Dendritic cell treated with granulocyte-macrophage colony-stimulating factor and Interleukin-4, amounts not matched to agents 40 ng/mL and 50 ng/mL, for 4 days (primary cell): Measurements from ENCODE around the gene SPINK14.

Source experiments
- H3K27ac Mint-ChIP-seq: one replicate; pipeline ENCODE4 v1.8.0; 2022; ENCODE audit warnings: mild to moderate bottlenecking, mixed read lengths
- H3K27me3 Mint-ChIP-seq: one replicate; pipeline ENCODE4 v1.8.0; 2022; ENCODE audit warnings: mild to moderate bottlenecking, mixed read lengths
- H3K36me3 Mint-ChIP-seq: one replicate; pipeline ENCODE4 v1.8.0; 2022; ENCODE audit warnings: low read depth, mixed read lengths
- H3K4me1 Mint-ChIP-seq: one replicate; pipeline ENCODE4 v1.8.0; 2022; ENCODE audit warnings: low read depth, mixed read lengths
- H3K4me3 Mint-ChIP-seq: one replicate; pipeline ENCODE4 v1.8.0; 2022; ENCODE audit warnings: mild to moderate bottlenecking, moderate library complexity, mixed read lengths
- H3K9me3 Mint-ChIP-seq: one replicate; pipeline ENCODE4 v1.8.0; 2022; ENCODE audit warnings: mixed read lengths
- intact Hi-C: fragments of 100-400 bp; cut with micrococcal nuclease; formaldehyde crosslinking; loops from one replicate; pipeline ENCODE4 v1.15.0; 2022

Gene SPINK14

GRCh38 chr5:148168246-148168645 lies at the start of gene SPINK14:
TSS of gene SPINK14 (plus strand) at chr5:148168546. CDS start at chr5:148169733, 1,187 bp downstream.
- Mint-ChIP-seq H3K4me3 (no peak within 1 kb of the TSS), H3K36me3 (no peaks in the 10 kb centered on the region), H3K9me3 (no peaks in the 10 kb centered on the region), H3K27ac (no peak within 1 kb of the TSS), H3K27me3 (peaks cover 2% of the 10 kb centered on the region), H3K4me1 (no peaks in the 10 kb centered on the region)
- intact Hi-C loops: no loop called here

GRCh38 chr5:148120317-148120716 lies 48.0 kb upstream of the SPINK14 start:
- H3K27me3 Mint-ChIP-seq: no peaks in the 10 kb centered on the region
- no peak overlapping the region for H3K27ac Mint-ChIP-seq
- H3K4me1 Mint-ChIP-seq: no peaks in the 10 kb centered on the region
- intact Hi-C loops: no loop called here
- H3K9me3 Mint-ChIP-seq: no peaks in the 10 kb centered on the region
- H3K4me3 Mint-ChIP-seq: no peak overlapping the region
- H3K36me3 Mint-ChIP-seq: no peaks in the 10 kb centered on the region

GRCh38 chr5:148125641-148126040 lies 42.7 kb upstream of the SPINK14 start:
- H3K36me3 Mint-ChIP-seq: no peaks in the 10 kb centered on the region
- no peaks in the 10 kb centered on the region for H3K4me1 Mint-ChIP-seq
- H3K27me3 Mint-ChIP-seq: no peaks in the 10 kb centered on the region

GRCh38 chr5:148135091-148136048 lies 33.0 kb upstream of the SPINK14 start:
- Mint-ChIP-seq H3K27me3 (no peaks in the 10 kb centered on the region), H3K4me1 (no peaks in the 10 kb centered on the region), H3K4me3 (no peak overlapping the region), H3K9me3 (no peaks in the 10 kb centered on the region), H3K36me3 (no peaks in the 10 kb centered on the region), H3K27ac (no peak overlapping the region)
- intact Hi-C loops: no loop called here

More at GRCh38 chr5:148125641-148126040, 42.7 kb upstream of the SPINK14 start:
- no peak overlapping the region for H3K4me3 Mint-ChIP-seq
- H3K27ac Mint-ChIP-seq: no peak overlapping the region
- H3K9me3 Mint-ChIP-seq: no peaks in the 10 kb centered on the region
- intact Hi-C loops: no loop called here

GRCh38 chr5:148140846-148141245 lies 27.5 kb upstream of the SPINK14 start:
- Mint-ChIP-seq H3K27ac (no peak overlapping the region), H3K9me3 (no peaks in the 10 kb centered on the region), H3K36me3 (no peaks in the 10 kb centered on the region), H3K4me3 (no peak overlapping the region), H3K4me1 (no peaks in the 10 kb centered on the region), H3K27me3 (no peaks in the 10 kb centered on the region)
- intact Hi-C loops: no loop called here

GRCh38 chr5:148141645-148142044 lies 26.7 kb upstream of the SPINK14 start:
- no peaks in the 10 kb centered on the region for H3K36me3 Mint-ChIP-seq
- H3K27me3 Mint-ChIP-seq: no peaks in the 10 kb centered on the region
- H3K4me3 Mint-ChIP-seq: no peak overlapping the region
- H3K27ac Mint-ChIP-seq: no peak overlapping the region
- H3K4me1 Mint-ChIP-seq: no peaks in the 10 kb centered on the region
- H3K9me3 Mint-ChIP-seq: no peaks in the 10 kb centered on the region
- intact Hi-C loops: no loop called here

GRCh38 chr5:148145916-148146315 lies 22.4 kb upstream of the SPINK14 start:
- intact Hi-C loops: no loop called here
- no peak overlapping the region for H3K4me3 Mint-ChIP-seq

GRCh38 chr5:148146487-148146886 lies 21.9 kb upstream of the SPINK14 start:
- intact Hi-C loops: no loop called here
- Mint-ChIP-seq H3K9me3 (no peaks in the 10 kb centered on the region), H3K27ac (no peak overlapping the region), H3K4me1 (no peaks in the 10 kb centered on the region), H3K4me3 (no peak overlapping the region), H3K36me3 (no peaks in the 10 kb centered on the region), H3K27me3 (no peaks in the 10 kb centered on the region)

More at GRCh38 chr5:148145916-148146315, 22.4 kb upstream of the SPINK14 start:
- no peaks in the 10 kb centered on the region for H3K36me3 Mint-ChIP-seq
- no peaks in the 10 kb centered on the region for H3K4me1 Mint-ChIP-seq
- H3K27ac Mint-ChIP-seq: no peak overlapping the region
- H3K9me3 Mint-ChIP-seq: no peaks in the 10 kb centered on the region
- no peaks in the 10 kb centered on the region for H3K27me3 Mint-ChIP-seq

- no peaks in the 10 kb centered on the region for H3K9me3 Mint-ChIP-seq
- intact Hi-C loops: no loop called here
- no peaks in the 10 kb centered on the region for H3K4me1 Mint-ChIP-seq
- no peaks in the 10 kb centered on the region for H3K27me3 Mint-ChIP-seq
- H3K36me3 Mint-ChIP-seq: no peaks in the 10 kb centered on the region
- H3K4me3 Mint-ChIP-seq: no peak overlapping the region
- H3K27ac Mint-ChIP-seq: no peak overlapping the region
Observed at GRCh38 chr5:148147415-148147814, 20.9 kb upstream of the SPINK14 start.

- Mint-ChIP-seq H3K27me3 (peaks cover 3% of the 10 kb centered on the region), H3K36me3 (no peaks in the 10 kb centered on the region), H3K4me3 (no peak overlapping the region), H3K27ac (no peak overlapping the region), H3K9me3 (no peaks in the 10 kb centered on the region), H3K4me1 (no peaks in the 10 kb centered on the region)
- intact Hi-C loops: no loop called here
Observed at GRCh38 chr5:148151872-148152271, 16.5 kb upstream of the SPINK14 start.

GRCh38 chr5:148152781-148153180 lies 15.6 kb upstream of the SPINK14 start:
- H3K36me3 Mint-ChIP-seq: no peaks in the 10 kb centered on the region

GRCh38 chr5:148156609-148157008 lies 11.7 kb upstream of the SPINK14 start:
- Mint-ChIP-seq H3K36me3 (no peaks in the 10 kb centered on the region), H3K4me3 (no peak overlapping the region), H3K9me3 (no peaks in the 10 kb centered on the region), H3K27me3 (peaks cover 4% of the 10 kb centered on the region), H3K4me1 (no peaks in the 10 kb centered on the region), H3K27ac (no peak overlapping the region)
- intact Hi-C loops: no loop called here

More at GRCh38 chr5:148152781-148153180, 15.6 kb upstream of the SPINK14 start:
- no peak overlapping the region for H3K27ac Mint-ChIP-seq
- H3K4me1 Mint-ChIP-seq: no peaks in the 10 kb centered on the region
- H3K27me3 Mint-ChIP-seq: peaks cover 4% of the 10 kb centered on the region
- intact Hi-C loops: no loop called here
- no peaks in the 10 kb centered on the region for H3K9me3 Mint-ChIP-seq
- H3K4me3 Mint-ChIP-seq: no peak overlapping the region

GRCh38 chr5:148162038-148162437 lies 6.3 kb upstream of the SPINK14 start:
- intact Hi-C loops: no loop called here
- H3K9me3 Mint-ChIP-seq: no peaks in the 10 kb centered on the region
- H3K4me1 Mint-ChIP-seq: no peaks in the 10 kb centered on the region
- no peak overlapping the region for H3K4me3 Mint-ChIP-seq
- peaks cover 1% of the 10 kb centered on the region for H3K27me3 Mint-ChIP-seq
- H3K27ac Mint-ChIP-seq: no peak overlapping the region
- no peaks in the 10 kb centered on the region for H3K36me3 Mint-ChIP-seq

- no peak overlapping the region for H3K27ac Mint-ChIP-seq
- H3K27me3 Mint-ChIP-seq: no peaks in the 10 kb centered on the region
- intact Hi-C loops: no loop called here
- no peaks in the 10 kb centered on the region for H3K4me1 Mint-ChIP-seq
- no peak overlapping the region for H3K4me3 Mint-ChIP-seq
- no peaks in the 10 kb centered on the region for H3K36me3 Mint-ChIP-seq
- no peaks in the 10 kb centered on the region for H3K9me3 Mint-ChIP-seq
Observed at GRCh38 chr5:148163345-148163744, 5.0 kb upstream of the SPINK14 start.
